Measurements from ENCODE around the gene SLC2A2.

The SLC2A2 gene

GRCh38 chr3:171028779-171029232, 2.3 kb upstream of the SLC2A2 start:
- DNase-seq (ENCODE audit: low read depth): peak; percentile 96

GRCh38 chr3:171028025-171028778, 1.7 kb upstream of the SLC2A2 start:
- peak; percentile 97 for DNase-seq (ENCODE audit: low read depth)

GRCh38 chr3:171023566-171023965, 3.0 kb downstream of the SLC2A2 start:
- no peak for DNase-seq (ENCODE audit: low read depth)

GRCh38 chr3:171021377-171021776, 5.1 kb downstream of the SLC2A2 start:
- no peak for DNase-seq (ENCODE audit: low read depth)

- DNase-seq (ENCODE audit: low read depth): no peak
Measured at GRCh38 chr3:171018156-171018935, 8.2 kb downstream of the SLC2A2 start.

- DNase-seq (ENCODE audit: low read depth): peak; percentile 58
Measured at GRCh38 chr3:171013822-171014748, 12.4 kb downstream of the SLC2A2 start.

- DNase-seq (ENCODE audit: low read depth): no peak
Measured at GRCh38 chr3:171011873-171012336, 14.6 kb downstream of the SLC2A2 start.

- no peak for DNase-seq (ENCODE audit: low read depth)
Measured at GRCh38 chr3:171011109-171011872, 15.2 kb downstream of the SLC2A2 start.

- no peak for DNase-seq (ENCODE audit: low read depth)
Measured at GRCh38 chr3:171007316-171007715, 19.2 kb downstream of the SLC2A2 start.

GRCh38 chr3:171005648-171006047, 20.9 kb downstream of the SLC2A2 start:
- peak; percentile 47 for DNase-seq (ENCODE audit: low read depth)

- DNase-seq (ENCODE audit: low read depth): peak; percentile 94
Measured at GRCh38 chr3:171001957-171002694, 24.4 kb downstream of the SLC2A2 start.

GRCh38 chr3:171001250-171001893, 25.1 kb downstream of the SLC2A2 start:
- DNase-seq (ENCODE audit: low read depth): no peak

- no peak for DNase-seq (ENCODE audit: low read depth)
Measured at GRCh38 chr3:171000281-171000680, 26.2 kb downstream of the SLC2A2 start.

- DNase-seq (ENCODE audit: low read depth): peak; percentile 90
Measured at GRCh38 chr3:170999737-171000242, 26.7 kb downstream of the SLC2A2 start.

GRCh38 chr3:170997961-170998913, 28.3 kb downstream of the SLC2A2 start:
- DNase-seq (ENCODE audit: low read depth): peak; percentile 64

GRCh38 chr3:170992854-170993253, 33.7 kb downstream of the SLC2A2 start:
- DNase-seq (ENCODE audit: low read depth): peak; percentile 71

- DNase-seq (ENCODE audit: low read depth): no peak
Measured at GRCh38 chr3:170991664-170992063, 34.9 kb downstream of the SLC2A2 start.

GRCh38 chr3:170989100-170989648, 37.3 kb downstream of the SLC2A2 start:
- DNase-seq (ENCODE audit: low read depth): no peak
